Astrocyte (in vitro differentiated cells and primary cell): ENCODE measurements around the gene SLC9A9. TPM values are rescaled to one million over a fixed set of nuclear protein-coding genes. Genes with fewer than 3 reads are reported as not detected.

ENCODE experiments used
- DNase-seq: peaks from one replicate; pipeline ENCODE4 v3.0.0-alpha.2; 2010; ENCODE audit warnings: low read depth
- FAIRE-seq: peaks from 2 replicates; lab custom pipeline; 2011; peaks lifted over from hg19 to GRCh38; lab: Jason Lieb, UNC
- H2AFZ ChIP-seq: 2 replicates; pipeline ENCODE4 v1.6.0; 2012; ENCODE audit warnings: low read depth, low read length, inconsistent platforms
- H3K27ac ChIP-seq: 2 replicates; pipeline ENCODE4 v1.5.1; 2011; ENCODE audit warnings: low read depth, low read length, inconsistent platforms
- H3K27me3 ChIP-seq: 2 replicates; pipeline ENCODE4 v1.6.0; 2011; ENCODE audit warnings: low read length, inconsistent platforms; ENCODE audit not compliant: insufficient read depth
- H3K36me3 ChIP-seq: 2 replicates; pipeline ENCODE4 v1.5.1; 2011; ENCODE audit warnings: low read length, inconsistent platforms; ENCODE audit not compliant: insufficient read depth
- H3K4me1 ChIP-seq: 2 replicates; pipeline ENCODE4 v1.5.1; 2011; ENCODE audit warnings: low read length, inconsistent platforms; ENCODE audit not compliant: insufficient read depth
- H3K4me2 ChIP-seq: 2 replicates; pipeline ENCODE4 v1.6.0; 2012; ENCODE audit warnings: low read length, inconsistent platforms
- H3K4me3 ChIP-seq: 2 replicates; pipeline ENCODE4 v1.5.1; 2011; ENCODE audit warnings: low read depth, mild to moderate bottlenecking, low read length, inconsistent platforms; ENCODE audit not compliant: insufficient read depth
- H3K79me2 ChIP-seq: 2 replicates; pipeline ENCODE4 v1.6.0; 2012; ENCODE audit warnings: mild to moderate bottlenecking, low read length, inconsistent platforms; ENCODE audit not compliant: insufficient read depth
- H3K9ac ChIP-seq: 2 replicates; pipeline ENCODE4 v1.6.0; 2012; ENCODE audit warnings: mild to moderate bottlenecking, low read length, inconsistent platforms
- H3K9me3 ChIP-seq: 2 replicates; pipeline ENCODE4 v1.5.1; 2012; ENCODE audit warnings: low read depth, mild to moderate bottlenecking, low read length, inconsistent platforms; ENCODE audit not compliant: insufficient read depth
- H4K20me1 ChIP-seq: 2 replicates; pipeline ENCODE4 v1.6.0; 2012; ENCODE audit warnings: low read length, inconsistent platforms; ENCODE audit not compliant: insufficient read depth
- H3K27ac Mint-ChIP-seq: one replicate; pipeline ENCODE4 v1.8.0; 2021; ENCODE audit warnings: mild to moderate bottlenecking, mixed read lengths; ENCODE audit not compliant: unreplicated experiment
- H3K27me3 Mint-ChIP-seq: one replicate; pipeline ENCODE4 v1.8.0; 2021; ENCODE audit warnings: low read depth, mixed read lengths; ENCODE audit not compliant: unreplicated experiment
- H3K36me3 Mint-ChIP-seq: one replicate; pipeline ENCODE4 v1.8.0; 2021; ENCODE audit warnings: low read depth, mixed read lengths; ENCODE audit not compliant: unreplicated experiment
- H3K4me1 Mint-ChIP-seq: one replicate; pipeline ENCODE4 v1.8.0; 2021; ENCODE audit warnings: low read depth, mixed read lengths; ENCODE audit not compliant: unreplicated experiment
- H3K4me3 Mint-ChIP-seq: one replicate; pipeline ENCODE4 v1.8.0; 2021; ENCODE audit warnings: mild to moderate bottlenecking, moderate library complexity, mixed read lengths; ENCODE audit not compliant: unreplicated experiment
- H3K9me3 Mint-ChIP-seq: one replicate; pipeline ENCODE4 v1.8.0; 2021; ENCODE audit warnings: mild to moderate bottlenecking, mixed read lengths; ENCODE audit not compliant: unreplicated experiment
- CTCF ChIP-seq: IDR thresholded peaks from 2 replicates; pipeline ENCODE4 v1.5.1; 2011; ENCODE audit warnings: low read depth, mild to moderate bottlenecking, inconsistent platforms, low read length, moderate library complexity; ENCODE audit not compliant: insufficient read depth
- EZH2 ChIP-seq: IDR thresholded peaks from 2 replicates; pipeline ENCODE4 v1.6.1; 2012; ENCODE audit warnings: mild to moderate bottlenecking, low read length, inconsistent platforms; ENCODE audit not compliant: insufficient read depth
- total RNA-seq: library from RNA; stranded (reverse); gene quantifications from 2 replicates; pipeline ENCODE4 v1.2.1, GENCODE V29; 2021

Gene SLC9A9
- total RNA-seq, 1 donor from 2014 or later: 1.5 TPM

- Mint-ChIP-seq H3K9me3 (peaks cover 8% of the 10 kb centered on the region), H3K4me3 (no peak overlapping the region), H3K27me3 (no peaks in the 10 kb centered on the region), H3K36me3 (no peaks in the 10 kb centered on the region), H3K4me1 (no peaks in the 10 kb centered on the region), H3K27ac (no peak overlapping the region)
- Histone ChIP-seq H3K9ac (no peak overlapping the region), H3K79me2 (no peaks in the 10 kb centered on the region), H3K9me3 (no peaks in the 10 kb centered on the region), H3K4me3 (no peak overlapping the region), H3K4me1 (no peaks in the 10 kb centered on the region), H3K36me3 (no peaks in the 10 kb centered on the region), H3K4me2 (no peak overlapping the region), H3K27me3 (no peaks in the 10 kb centered on the region), H2AFZ (no peak overlapping the region), H4K20me1 (no peaks in the 10 kb centered on the region), H3K27ac (no peak overlapping the region)
- TF ChIP-seq CTCF (no peak), EZH2 (no peak)
- FAIRE-seq: no peak
- DNase-seq: no peak
These were observed 451.5 kb downstream of the SLC9A9 start for GRCh38 chr3:143396790-143397189.

GRCh38 chr3:143389388-143389787, 458.9 kb downstream of the SLC9A9 start:
- no peaks in the 10 kb centered on the region for H3K4me1 Mint-ChIP-seq
- no peak overlapping the region for H3K4me3 ChIP-seq
- no peaks in the 10 kb centered on the region for H4K20me1 ChIP-seq
- no peak for DNase-seq
- no peaks in the 10 kb centered on the region for H3K9me3 ChIP-seq
- no peaks in the 10 kb centered on the region for H3K79me2 ChIP-seq
- H3K27ac Mint-ChIP-seq: no peak overlapping the region
- H3K27me3 Mint-ChIP-seq: no peaks in the 10 kb centered on the region
- no peak overlapping the region for H3K9ac ChIP-seq
- TF ChIP-seq EZH2 (no peak), CTCF (no peak)
- H3K36me3 Mint-ChIP-seq: no peaks in the 10 kb centered on the region
- FAIRE-seq: no peak
- no peaks in the 10 kb centered on the region for H3K4me1 ChIP-seq
- no peak overlapping the region for H3K4me3 Mint-ChIP-seq
- peaks cover 12% of the 10 kb centered on the region for H3K9me3 Mint-ChIP-seq
- no peak overlapping the region for H3K27ac ChIP-seq
- no peaks in the 10 kb centered on the region for H3K27me3 ChIP-seq
- H3K4me2 ChIP-seq: no peak overlapping the region
- no peak overlapping the region for H2AFZ ChIP-seq
- H3K36me3 ChIP-seq: no peaks in the 10 kb centered on the region

GRCh38 chr3:143387425-143387824, 460.8 kb downstream of the SLC9A9 start:
- FAIRE-seq: no peak
- H3K27ac Mint-ChIP-seq: no peak overlapping the region
- no peaks in the 10 kb centered on the region for H3K27me3 ChIP-seq
- H3K9ac ChIP-seq: no peak overlapping the region
- no peak overlapping the region for H3K4me3 Mint-ChIP-seq
- no peaks in the 10 kb centered on the region for H3K79me2 ChIP-seq
- H3K36me3 ChIP-seq: no peaks in the 10 kb centered on the region
- no peaks in the 10 kb centered on the region for H3K4me1 ChIP-seq
- H3K4me3 ChIP-seq: no peak overlapping the region
- DNase-seq: no peak
- H3K27ac ChIP-seq: no peak overlapping the region
- H3K27me3 Mint-ChIP-seq: no peaks in the 10 kb centered on the region
- no peaks in the 10 kb centered on the region for H3K36me3 Mint-ChIP-seq
- no peaks in the 10 kb centered on the region for H3K4me1 Mint-ChIP-seq
- H4K20me1 ChIP-seq: no peaks in the 10 kb centered on the region
- peaks cover 9% of the 10 kb centered on the region for H3K9me3 Mint-ChIP-seq
- H2AFZ ChIP-seq: no peak overlapping the region
- H3K4me2 ChIP-seq: no peak overlapping the region
- TF ChIP-seq CTCF (no peak), EZH2 (no peak)
- no peaks in the 10 kb centered on the region for H3K9me3 ChIP-seq
